IPS-11a (cell line): ENCODE results near the gene CES5A.
"Not testable (repeated sequence)": the region's sequence is repeated elsewhere in the genome, so short reads cannot be mapped to it uniquely, and the experiment has no call there.

Experiments used
- H3K4me3 ChIP-seq: one replicate; pipeline ENCODE4 v1.5.1; 2013; ENCODE audit warnings: low read depth, low read length, control low read depth

Gene CES5A

DNA sequence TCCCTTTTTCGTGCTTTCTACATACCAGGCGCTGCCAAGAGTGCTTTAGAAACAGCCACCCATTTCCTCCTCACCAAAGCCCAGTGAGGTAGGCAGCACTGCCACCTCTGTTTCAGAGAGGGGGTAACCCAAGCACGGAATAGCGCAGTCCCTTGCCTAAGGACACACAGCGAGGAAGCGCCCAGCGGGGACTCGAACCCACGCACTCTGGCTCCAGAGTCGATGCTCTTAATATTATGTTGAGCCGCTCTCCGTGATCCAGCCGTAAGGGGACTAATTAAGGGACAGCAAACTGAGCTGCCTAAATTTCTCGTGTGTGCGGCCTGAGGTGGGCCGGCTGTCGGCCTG lies 42.8 kb downstream of the CES5A start:
- no peak overlapping the region for H3K4me3 ChIP-seq

DNA sequence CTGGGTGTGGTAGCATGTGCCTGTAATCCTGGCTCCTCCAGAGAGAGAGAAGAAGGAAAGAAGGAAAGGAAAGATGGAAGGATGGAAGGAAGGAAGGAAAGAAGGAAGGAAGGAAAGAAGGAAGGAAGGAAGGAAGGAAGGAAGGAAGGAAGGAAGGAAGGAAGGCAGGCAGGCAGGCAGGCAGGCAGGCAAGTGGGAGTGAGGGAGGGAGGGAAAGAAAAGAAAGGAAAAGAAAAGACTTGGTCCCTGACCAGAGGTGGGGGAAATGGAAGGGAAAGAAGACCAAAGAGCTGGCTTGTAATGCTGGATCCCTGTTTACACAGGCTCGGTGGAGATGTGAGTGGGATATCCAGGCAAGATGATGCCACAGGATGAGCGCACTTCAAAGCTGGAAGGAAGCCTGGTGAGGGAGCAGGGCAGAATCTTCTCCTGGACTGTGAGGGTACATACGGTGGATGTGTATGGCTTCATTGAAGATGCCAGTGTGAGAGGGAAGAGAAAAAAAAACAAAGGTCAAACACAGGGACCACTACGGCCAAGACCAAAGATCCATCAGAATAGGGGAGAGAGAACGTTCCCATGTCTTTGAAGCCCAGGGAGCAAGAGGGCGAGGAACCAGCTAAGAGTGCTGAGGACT lies 44.4 kb downstream of the CES5A start:
- H3K4me3 ChIP-seq: no peak overlapping the region

DNA sequence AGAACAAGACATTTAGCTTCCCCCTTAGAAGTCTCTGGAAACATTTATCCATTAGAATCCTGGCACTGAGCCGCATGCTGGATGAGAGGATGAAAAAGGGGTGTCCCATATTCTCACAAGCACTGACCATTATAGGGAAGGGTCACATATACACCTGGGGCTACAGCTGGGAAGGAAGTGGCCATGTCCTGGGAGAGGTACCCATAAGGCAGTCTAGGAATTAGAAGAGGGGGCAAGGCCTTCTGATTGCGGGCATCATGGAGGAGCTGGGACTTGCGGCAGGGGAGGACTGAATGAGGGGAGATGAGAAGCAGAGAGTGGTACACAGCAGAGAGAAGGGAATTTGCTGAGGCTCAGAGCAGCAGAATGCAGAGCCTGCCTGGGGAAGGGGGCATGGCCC lies 45.9 kb downstream of the CES5A start:
- H3K4me3 ChIP-seq: not testable (repeated sequence)

DNA sequence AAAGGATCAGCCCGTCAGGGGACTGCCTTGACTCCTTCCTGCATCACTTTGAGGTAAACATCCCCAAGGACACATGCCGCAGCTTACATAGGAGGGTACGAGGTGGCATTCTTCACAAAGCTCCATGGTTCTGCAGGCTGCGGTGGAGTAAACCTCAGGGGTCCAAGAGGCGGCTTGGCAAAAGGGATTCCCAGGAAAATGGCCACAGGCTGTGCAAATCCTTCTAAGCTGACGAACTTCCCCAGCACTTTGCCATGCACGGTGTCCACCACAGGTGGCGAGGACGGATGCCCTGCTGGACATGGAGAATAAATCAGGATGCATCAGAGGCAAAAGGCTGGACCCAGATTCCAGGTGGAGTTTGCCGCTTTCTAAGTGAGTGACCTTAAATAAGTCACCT lies 46.5 kb downstream of the CES5A start:
- H3K4me3 ChIP-seq: no peak overlapping the region

DNA sequence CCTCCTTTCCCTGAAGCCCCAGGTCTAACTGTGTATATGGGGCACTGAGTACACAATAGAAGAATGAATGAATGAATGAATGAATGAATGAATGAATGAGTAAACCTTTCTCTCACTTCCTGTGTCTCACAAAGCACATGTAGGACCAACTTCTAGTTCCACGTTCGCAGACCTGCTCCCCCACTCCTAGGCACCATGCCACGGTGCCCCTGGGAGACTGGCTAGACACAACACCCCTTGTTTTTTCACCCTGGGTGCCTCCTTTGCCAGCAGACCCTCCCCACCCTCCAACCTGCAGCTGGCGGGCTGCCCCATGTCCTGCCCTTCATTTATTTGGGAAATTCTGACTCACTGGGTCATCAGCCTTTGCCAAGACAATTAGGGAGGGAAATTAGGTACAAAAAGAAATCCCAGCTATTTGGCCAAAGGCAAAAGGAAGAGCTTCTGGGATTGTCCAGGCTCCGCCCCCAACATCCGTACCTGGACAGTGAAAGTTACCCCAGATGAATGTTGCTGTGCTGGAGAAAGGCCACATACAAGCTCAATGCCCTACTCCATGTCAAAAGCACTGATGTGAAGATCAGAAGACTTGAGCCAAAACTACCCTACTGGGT lies 50.0 kb downstream of the CES5A start:
- H3K4me3 ChIP-seq: no peak overlapping the region

DNA sequence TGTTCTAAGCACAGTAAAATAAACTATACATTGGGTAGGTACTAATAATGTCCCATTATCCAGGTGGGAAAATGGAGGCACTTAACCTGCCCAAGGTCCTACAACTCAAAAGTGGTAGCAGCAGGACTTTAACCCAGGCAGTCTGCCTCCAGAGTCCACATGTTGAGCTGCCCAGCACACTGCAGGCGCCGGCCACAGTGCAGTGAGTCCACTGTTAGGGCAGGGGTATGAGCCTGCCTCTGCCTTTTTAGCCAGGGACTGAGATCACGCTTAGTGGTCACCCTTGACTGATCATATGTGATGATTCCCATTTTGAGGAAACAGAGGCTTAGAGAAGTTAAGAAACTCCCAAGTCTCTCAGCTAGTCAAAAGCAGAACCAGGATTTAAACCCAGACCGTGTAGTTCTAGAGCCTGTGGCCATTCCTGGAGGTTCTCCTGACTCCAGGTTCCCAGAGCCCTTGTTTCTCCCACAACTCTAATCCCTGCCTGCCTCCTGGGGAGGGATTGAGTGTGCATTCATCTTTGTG lies 50.6 kb downstream of the CES5A start:
- no peak overlapping the region for H3K4me3 ChIP-seq

DNA sequence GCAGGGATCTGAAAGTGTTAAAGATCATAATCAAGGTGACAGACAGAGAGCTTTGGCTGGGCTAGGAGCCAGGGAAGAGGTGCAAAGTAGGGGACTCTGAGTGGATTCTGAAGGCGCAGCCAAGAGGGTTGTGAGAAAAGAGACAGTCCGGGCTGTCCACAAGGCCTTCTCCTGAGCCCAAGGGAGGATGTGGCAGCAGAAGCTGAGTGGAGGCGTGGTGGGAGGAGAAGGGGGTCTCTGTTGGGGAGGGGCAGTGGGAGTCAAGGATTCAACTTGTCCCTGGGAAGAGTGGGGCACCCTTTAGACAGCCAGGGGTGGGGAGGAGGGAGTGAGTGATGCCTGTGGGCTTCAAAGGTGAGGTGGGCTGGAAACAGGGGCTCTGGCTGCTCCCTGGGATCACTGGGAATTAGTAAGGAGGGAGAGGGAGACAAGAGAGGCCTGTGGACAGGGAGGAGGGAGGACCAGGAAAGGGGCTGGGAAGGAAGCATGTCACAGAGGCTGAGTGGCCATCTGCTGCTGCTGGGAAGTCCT lies 52.8 kb downstream of the CES5A start:
- no peak overlapping the region for H3K4me3 ChIP-seq

DNA sequence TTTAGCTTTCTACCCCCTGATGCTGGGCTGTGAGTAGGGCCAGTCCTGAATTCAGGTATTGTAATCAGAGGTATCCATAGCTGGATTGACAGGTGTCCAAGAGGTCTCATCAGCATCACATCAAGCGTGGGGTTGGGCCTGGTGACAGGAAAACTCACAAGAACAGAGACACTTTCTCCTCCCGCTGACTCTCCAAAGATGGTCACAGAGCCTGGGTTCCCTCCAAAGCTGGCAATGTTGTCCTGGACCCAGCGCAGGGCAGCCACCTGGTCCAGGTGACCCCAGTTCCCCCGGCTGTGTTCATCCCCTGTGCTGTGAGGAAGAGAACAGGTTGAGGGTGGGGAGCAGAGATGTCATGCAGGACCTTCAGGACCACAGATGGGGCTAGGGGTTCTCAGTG lies 54.0 kb downstream of the CES5A start:
- no peak overlapping the region for H3K4me3 ChIP-seq

DNA sequence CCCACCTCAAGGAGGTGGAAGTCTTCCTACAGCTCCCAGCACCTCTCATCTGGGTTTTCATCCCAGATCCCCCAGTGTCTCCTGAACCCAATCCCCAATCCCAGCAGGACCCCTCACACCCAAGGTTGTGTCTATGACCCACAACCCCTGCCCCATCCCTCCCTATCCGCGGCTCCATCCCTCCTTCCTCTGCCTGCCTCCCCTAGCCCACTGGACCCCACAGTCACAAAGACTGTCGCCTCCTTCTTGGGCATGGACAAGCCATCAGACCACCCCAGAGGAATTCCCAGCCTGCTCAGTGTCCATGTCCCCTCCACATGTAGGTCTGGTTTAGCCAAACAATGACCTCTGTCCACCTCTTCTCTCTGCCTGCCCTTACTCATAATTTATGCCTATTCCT lies 54.6 kb downstream of the CES5A start:
- no peak overlapping the region for H3K4me3 ChIP-seq

DNA sequence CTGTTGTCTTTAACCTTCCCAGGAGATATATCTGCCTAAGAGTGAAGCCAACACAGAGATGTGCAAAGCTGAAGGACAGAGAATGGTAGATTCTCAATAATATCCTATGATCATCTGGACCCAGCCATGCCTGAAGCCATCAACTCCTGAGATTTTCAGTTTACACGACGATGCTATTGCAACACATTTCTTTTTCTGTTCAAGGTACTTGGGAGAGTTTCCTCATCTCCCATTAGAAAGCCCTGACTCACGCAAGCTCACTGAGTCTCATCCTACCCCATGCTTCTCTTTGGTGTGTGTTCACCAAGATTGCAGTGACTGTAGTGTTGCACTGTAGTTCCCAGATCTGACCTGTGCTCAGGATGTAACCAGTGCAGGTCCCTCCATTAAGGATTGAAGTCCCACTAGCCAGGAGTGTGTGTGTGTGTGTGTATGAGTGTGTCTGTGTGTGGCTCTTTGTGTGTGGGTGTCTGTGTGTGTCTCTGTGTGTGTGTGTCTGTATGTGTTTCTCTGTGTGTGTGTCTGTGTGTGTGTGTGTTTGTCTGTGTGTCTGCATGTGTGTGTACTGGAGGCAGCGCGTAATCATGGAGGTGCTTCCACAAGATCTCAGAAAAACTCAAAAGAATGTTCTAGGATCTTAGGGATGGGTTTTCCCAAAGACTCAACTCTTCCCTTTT lies 57.8 kb downstream of the CES5A start:
- H3K4me3 ChIP-seq: no peak overlapping the region

DNA sequence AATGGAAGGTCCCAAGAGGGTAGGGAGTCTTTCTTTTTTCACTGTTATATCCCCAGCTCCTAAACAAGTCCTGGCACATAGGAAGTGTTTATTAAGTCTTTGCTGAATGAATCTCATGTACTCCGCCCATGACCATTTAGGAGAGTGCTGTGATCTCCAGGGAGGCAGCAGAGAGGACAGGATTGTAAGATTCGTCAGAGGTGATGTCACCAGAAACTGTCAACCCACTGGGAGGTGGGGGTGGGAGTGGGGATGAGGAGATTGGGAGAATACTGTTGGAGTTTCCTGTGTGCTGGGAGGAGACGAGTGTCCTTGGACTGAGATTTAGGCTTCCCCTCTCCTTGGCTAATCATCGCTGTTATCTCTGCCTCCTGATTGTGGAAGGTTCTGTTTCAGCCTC lies 59.0 kb downstream of the CES5A start:
- not testable (repeated sequence) for H3K4me3 ChIP-seq

DNA sequence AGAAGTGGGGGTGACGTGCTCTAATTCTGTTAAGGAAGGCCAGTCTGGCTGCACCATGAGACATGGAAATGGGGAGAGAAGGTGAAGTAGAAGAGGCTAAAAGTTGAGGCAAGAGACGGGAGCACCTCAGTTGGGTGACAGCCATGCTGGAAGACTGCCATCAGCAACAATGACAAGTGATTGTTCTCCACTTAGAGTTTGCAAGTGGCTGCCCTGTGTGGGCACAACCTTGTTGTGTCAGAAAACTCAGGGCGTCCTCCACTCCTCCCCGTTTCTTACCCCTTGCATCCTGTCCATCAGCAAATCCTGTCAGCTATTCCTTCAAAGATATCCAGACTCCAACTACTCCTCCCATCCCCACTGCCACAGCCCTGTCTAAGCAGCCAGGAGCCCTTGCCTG lies 59.9 kb downstream of the CES5A start:
- H3K4me3 ChIP-seq: no peak overlapping the region

DNA sequence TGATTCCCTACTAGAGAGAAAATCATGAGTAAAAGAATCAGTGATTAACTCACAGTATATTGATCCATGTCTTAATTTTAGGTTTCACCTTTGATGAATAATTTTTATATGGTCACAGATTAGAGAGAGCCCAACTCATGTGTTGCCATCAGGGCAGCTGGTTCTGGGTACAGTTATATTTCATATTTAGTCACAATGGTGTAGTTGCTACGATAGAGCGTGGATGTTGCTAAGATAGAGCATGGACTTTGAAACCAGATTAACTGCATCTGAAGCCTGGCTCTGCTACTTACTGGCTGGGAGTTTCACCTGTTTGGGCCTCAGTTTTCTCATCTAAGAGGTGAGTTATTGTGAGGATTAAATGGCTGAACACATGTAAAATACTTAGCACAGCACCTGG lies 61.0 kb downstream of the CES5A start:
- not testable (repeated sequence) for H3K4me3 ChIP-seq

DNA sequence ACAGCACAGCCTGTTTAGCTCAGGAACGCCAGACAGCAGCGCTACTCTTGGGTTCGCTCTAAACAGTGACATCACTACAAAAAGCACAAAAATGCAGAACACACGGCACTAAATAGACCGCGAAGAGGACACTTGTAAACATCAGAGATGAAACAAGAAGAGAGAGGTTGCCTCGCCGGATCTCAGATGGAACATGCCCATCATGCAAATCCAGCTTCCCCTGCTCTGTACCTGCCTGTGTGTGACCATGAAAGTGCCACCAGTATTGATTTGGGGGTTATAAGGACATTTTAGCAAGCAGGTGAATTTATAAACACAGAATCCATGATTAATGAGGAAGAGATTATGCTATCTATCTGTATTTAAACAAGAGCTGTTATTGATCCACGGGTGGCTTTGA lies 61.4 kb downstream of the CES5A start:
- H3K4me3 ChIP-seq: not testable (repeated sequence)

DNA sequence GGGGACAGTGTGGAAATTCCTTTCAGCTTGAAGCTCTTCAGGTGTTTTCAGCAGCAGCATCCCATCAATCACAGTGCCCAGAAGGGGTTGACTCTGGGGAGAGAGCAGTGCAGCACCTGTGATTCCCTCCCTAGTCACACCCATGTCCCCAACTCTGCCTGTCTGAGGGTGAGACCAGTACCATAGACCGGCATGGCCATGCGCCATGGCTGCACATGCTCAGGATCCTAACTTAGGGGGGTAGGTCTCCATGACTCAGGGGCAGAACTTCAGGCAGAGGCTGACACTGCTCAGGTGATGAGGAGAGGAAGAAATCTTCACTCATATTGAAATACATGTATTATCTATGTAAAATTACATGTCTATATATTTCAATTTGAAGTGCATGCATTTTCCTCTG lies 62.2 kb downstream of the CES5A start:
- no peak overlapping the region for H3K4me3 ChIP-seq

DNA sequence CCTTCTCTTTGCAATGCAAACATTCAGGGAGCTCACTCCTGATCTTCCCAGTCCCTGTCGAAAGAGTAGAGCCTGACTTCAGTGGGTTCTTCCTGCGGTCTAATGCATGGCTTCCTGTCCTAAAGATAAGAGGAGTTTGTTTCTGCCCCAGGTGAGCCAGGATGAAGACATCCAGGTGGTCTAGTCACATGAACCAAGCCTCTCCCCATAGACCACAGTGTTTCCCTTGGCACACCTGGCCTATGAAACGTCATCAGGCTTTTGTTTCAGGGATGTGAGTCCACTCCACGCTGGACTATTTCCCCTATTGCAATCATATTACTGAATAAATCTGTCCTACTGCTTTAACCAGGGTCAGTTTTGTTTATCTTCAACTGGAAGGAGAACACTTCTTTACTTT lies 63.4 kb downstream of the CES5A start:
- H3K4me3 ChIP-seq: no peak overlapping the region

DNA sequence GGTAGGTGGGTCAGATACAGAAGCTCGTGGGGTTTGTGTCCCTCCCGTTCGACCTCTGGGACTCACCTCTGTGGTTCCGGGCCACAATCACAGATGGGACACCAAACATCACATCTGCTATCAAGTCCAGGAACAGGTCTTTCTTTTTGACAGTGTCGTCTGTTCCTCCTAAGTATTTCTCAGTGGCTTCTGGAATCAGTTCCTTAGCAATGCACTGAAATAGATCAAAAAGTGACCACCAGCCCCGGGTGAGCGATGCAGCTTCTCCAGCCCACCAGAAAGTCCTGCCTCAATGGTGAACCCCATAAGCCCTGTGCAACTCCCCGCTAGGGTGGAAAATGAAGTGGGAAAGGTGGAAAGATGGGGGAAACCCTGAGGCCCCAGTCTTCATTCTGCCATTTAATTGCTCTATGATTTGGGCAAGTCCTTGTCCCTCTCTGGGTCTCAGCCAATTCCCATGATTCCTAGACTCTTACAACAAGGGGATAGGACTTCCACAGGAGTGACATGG lies 64.7 kb downstream of the CES5A start:
- H3K4me3 ChIP-seq: no peak overlapping the region

DNA sequence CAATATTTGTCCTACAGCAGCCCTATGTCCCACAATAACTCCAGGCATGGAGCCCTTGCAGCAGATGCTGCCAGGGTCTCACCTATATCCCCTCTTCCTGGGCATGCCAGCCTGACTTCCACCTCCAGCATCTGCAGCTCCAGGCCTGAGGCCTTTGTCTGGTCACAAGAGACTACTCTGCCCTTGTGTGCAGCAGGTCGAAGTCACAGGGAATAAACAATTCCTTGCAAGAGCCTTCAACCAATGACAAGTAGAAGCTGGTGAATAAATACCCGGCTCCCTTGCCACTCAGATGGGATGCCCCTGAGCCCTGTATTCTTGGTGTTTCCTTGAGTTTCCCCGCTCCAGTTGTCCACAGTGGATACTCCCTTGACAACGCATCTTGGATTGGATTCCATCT lies 65.3 kb downstream of the CES5A start:
- H3K4me3 ChIP-seq: no peak overlapping the region

DNA sequence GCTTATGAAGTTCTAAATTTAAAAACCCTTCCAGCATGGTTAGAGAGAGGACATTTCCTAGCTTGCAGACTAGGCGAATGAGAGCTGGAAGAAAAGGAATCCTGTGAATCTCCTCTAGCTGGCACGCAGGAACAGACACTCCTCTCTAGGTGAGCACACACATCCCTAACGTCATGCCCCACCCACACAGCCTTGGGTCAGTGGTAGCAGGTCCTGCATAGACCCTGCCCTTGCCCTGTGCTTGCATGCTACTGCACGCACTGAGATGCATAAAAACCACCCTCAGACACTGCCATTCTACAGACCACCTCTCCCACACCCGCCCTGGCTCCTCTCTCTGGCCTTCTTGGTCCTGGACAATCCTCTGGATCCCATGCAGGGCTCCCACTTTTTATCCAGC lies 65.8 kb downstream of the CES5A start:
- no peak overlapping the region for H3K4me3 ChIP-seq

DNA sequence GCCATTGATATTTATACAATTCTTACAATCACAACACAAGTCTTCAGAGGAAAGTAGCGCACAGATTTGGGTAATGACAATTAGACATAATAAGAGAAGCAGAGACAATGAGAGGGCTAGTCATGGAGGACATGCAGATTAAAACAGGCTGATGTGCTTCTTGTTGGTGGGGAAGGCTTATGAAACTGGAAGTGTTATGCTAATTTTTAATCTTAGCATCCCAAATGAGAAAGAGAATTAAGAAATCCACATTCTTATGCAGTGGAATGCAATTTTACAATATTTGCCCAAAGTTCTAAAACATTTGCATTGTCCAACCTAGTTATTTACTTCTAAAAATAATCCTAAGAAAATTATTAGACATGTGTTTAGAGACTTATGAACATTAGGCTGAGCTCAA lies 66.9 kb downstream of the CES5A start:
- not testable (repeated sequence) for H3K4me3 ChIP-seq

DNA sequence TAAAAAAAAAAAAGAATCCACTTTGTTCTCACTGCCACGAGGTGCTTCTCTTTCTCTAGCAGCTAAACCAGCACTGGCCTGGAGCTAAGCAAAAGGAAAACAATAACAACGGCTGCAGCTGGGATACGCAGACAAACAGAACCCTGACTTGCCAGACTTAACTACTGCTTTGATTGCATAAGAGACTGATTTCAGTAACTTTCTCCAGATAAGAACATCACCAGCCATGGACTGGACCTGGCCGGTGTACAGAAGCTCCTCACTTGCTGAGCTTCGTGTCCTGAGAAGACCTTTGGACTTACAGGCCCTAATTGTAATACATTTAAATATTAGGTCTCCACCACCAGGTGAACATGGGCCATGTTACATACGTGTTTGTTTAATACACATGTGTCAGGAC lies 70.1 kb downstream of the CES5A start:
- not testable (repeated sequence) for H3K4me3 ChIP-seq

DNA sequence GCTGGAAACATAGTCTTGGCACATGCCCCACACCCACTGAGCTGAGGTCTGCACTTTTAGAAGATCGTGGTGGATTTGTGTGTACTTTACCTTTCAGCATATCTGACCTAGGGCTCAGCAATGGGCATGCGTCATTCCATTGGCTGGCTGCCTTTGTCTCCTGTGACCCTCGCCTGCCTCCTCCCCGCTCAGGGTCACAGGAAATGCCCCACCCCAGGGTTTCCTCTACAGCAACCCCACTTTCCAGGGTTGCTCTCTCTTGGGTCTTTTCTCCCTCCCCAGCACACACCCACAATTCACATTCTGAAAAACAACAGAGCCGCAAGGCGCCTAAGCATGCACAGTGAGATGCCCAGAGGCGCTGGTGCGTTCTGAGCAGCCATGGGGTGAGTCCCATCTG lies 71.5 kb downstream of the CES5A start:
- H3K4me3 ChIP-seq: not testable (repeated sequence)
